Adrenal gland (tissue), 12 donors: ENCODE measurements around the gene VDAC2. TPM values are rescaled to one million over a fixed set of nuclear protein-coding genes. Genes with fewer than 3 reads are reported as not detected.

Experiments used
- DNase-seq, 7 donors: peaks; one replicate each; pipeline ENCODE4 v3.0.0-alpha.2; 2019 to 2020
- H3K27ac ChIP-seq, 5 donors: fragments of 200-600 bp; sonication (generic) in 4 of 5; 1 replicate in 3 of 5; 2 replicates in 2 of 5; pipeline versions ENCODE4 v1.5.1 to v1.8.0; 2016 to 2020; ENCODE audit warnings: mild to moderate bottlenecking in 1 of 5
- H3K27me3 ChIP-seq: fragments of 200-600 bp; 2 replicates; pipeline ENCODE4 v1.8.0; 2021
- H3K36me3 ChIP-seq, 2 donors: fragments of 200-600 bp; replicated peaks in 1 of 2; 1 replicate in 1 of 2; 2 replicates in 1 of 2; pipeline versions ENCODE4 v1.5.1 to v1.8.0; 2018 to 2022
- H3K4me1 ChIP-seq, 2 donors: fragments of 200-600 bp; replicated peaks in 1 of 2; 1 replicate in 1 of 2; 2 replicates in 1 of 2; pipeline versions ENCODE4 v1.5.1 to v1.8.0; 2018 to 2021
- H3K4me3 ChIP-seq, 4 donors: fragments of 200-600 bp; sonication (generic) in 3 of 4; one replicate each; pipeline ENCODE4 v1.5.1; 2016 to 2018
- H3K9me3 ChIP-seq, 3 donors: fragments of 200-600 bp; sonication (generic) in 1 of 3; replicated peaks in 1 of 3; 1 replicate in 2 of 3; 2 replicates in 1 of 3; pipeline versions ENCODE4 v1.5.1 to v1.8.0; 2016 to 2021
- CTCF ChIP-seq, 6 experiments: fragments of 450-650 bp in 4 of 6; fragments of 200-600 bp in 2 of 6; sonication (generic) in 1 of 6; IDR thresholded peaks; 1 replicate in 5 of 6; 2 replicates in 1 of 6; pipeline versions ENCODE4 v1.5.1 to v1.8.0; 2016 to 2021; ENCODE audit warnings: antibody characterized with exemption in 6 of 6, mild to moderate bottlenecking in 2 of 6, moderate library complexity in 1 of 6
- POLR2A ChIP-seq, 2 donors: fragments of 450-650 bp; IDR thresholded peaks; one replicate each; pipeline ENCODE4 v1.6.1; 2017; ENCODE audit warnings: antibody characterized with exemption in 2 of 2, mild to moderate bottlenecking in 2 of 2, moderate library complexity in 1 of 2
- WGBS, 4 donors: extraction: QIAGEN DNeasy Blood & Tissue Kit in 2 of 4; methylation state at CpG; one replicate each; pipeline versions ENCODE4 v1.1.5 to v1.1.7; 2013 to 2017; 5-methylcytosine and 5-hydroxymethylcytosine counted together
- intact Hi-C, 2 donors: fragments of 100-400 bp; cut with DNase I; formaldehyde crosslinking; loops; one replicate each; pipeline versions ENCODE4 v1.14.1 to v1.15.0; 2022 to 2023
- polyA plus RNA-seq, 3 donors: library from polyadenylated mRNA; stranded (reverse); fragments of 200-250 nt in 2 of 3; fragments of 350-450 nt in 1 of 3; fragmentation: Illumina TruSeq in 1 of 3; extraction: RNeasy Lipid Tissue Mini Kit (QIAGEN cat#74804) in 1 of 3; gene quantifications; one replicate each; pipeline ENCODE4 v1.2.3, GENCODE V29; 2013 to 2014
- small RNA-seq, 2 donors: library from RNA; depleted of rRNA; stranded (forward); fragments of <200 nt; gene quantifications; one replicate each; pipeline ENCODE3, GENCODE V24; 2016
- total RNA-seq, 9 donors: library from RNA; depleted of rRNA in 4 of 9; stranded (reverse); fragments of >200 nt in 4 of 9; fragments of 120-200 nt in 1 of 9; fragmentation: NEBNext Ultra II Directional in 1 of 9; extraction: Animal tissue kit (Norgen Biotek cat#: 25700) in 1 of 9; gene quantifications; one replicate each; pipeline versions ENCODE4 v1.1.0 to v1.2.4, GENCODE V29; 2013 to 2023
- donor health status: healthy with polysubstance abuse.
- donor health status: Bipolar disorder and iron deficiency.
- donor health status: DM: yes; HTN: yes; CAD: no.
- donor health status: DM: no; HTN: no; CAD: no.
- donor health status: DM: no; HTN: no; CAD: no.
- donor health status: DM: yes; HTN: yes; CAD: no.

VDAC2 gene
- total and polyA plus RNA-seq, 12 donors, result 83.2 to 297 (median 183) TPM

- H3K4me1 ChIP-seq, result peaks cover 0 to 4% of the 10 kb centered on the region in 2 donors
- intact Hi-C loops, result no loop called here
- TF ChIP-seq POLR2A (IDR thresholded peaks at IDR 0.05) (no peak), CTCF (IDR thresholded peaks at IDR 0.05) (no peak)
- no peaks in the 10 kb centered on the region for H3K36me3 ChIP-seq
- H3K9me3 ChIP-seq, result no peaks in the 10 kb centered on the region
- 90 to 95% (median 93%) methylated on average over 5 of the region's 5 CpGs for WGBS, 4 donors
- H3K4me3 ChIP-seq, result no peak overlapping the region
- H3K27ac ChIP-seq, result no peak overlapping the region
- DNase-seq, result no peak
- no peaks in the 10 kb centered on the region for H3K27me3 ChIP-seq
Observed at GRCh38 chr10:75272094-75272493, 61.5 kb downstream of the VDAC2 start.

- Histone ChIP-seq H3K27me3 (no peaks in the 10 kb centered on the region), H3K36me3 (no peaks in the 10 kb centered on the region), H3K4me1 (peaks cover 0 to 4% of the 10 kb centered on the region in 2 donors), H3K27ac (no peak overlapping the region), H3K4me3 (no peak overlapping the region), H3K9me3 (no peaks in the 10 kb centered on the region)
- TF ChIP-seq CTCF (IDR thresholded peaks at IDR 0.05), result no peak
- TF ChIP-seq POLR2A (IDR thresholded peaks at IDR 0.05), result no peak
- 35% methylated on average over 5 to 7 of the region's 7 CpGs for WGBS, 4 donors
- peak in 6 of 7 donors; percentile 51 to 84 (median 69) for DNase-seq
- intact Hi-C loops, result no loop called here
Observed at GRCh38 chr10:75272896-75273295, 62.3 kb downstream of the VDAC2 start.

GRCh38 chr10:75276069-75276872 is 65.7 kb downstream of the VDAC2 start:
- Histone ChIP-seq H3K4me1 (peaks cover 0 to 4% of the 10 kb centered on the region in 2 donors), H3K27ac (no peak overlapping the region), H3K4me3 (no peak overlapping the region), H3K27me3 (no peaks in the 10 kb centered on the region), H3K36me3 (no peaks in the 10 kb centered on the region), H3K9me3 (no peaks in the 10 kb centered on the region)
- 66 to 77% (median 74%) methylated on average over 35 to 46 of the region's 46 CpGs for WGBS, 4 donors
- DNase-seq, result no peak
- no peak for TF ChIP-seq POLR2A (IDR thresholded peaks at IDR 0.05)
- no peak for TF ChIP-seq CTCF (IDR thresholded peaks at IDR 0.05)
- intact Hi-C loops, result no loop called here

GRCh38 chr10:75280236-75280635 is 69.6 kb downstream of the VDAC2 start:
- peak in 1 of 7 donors; percentile 13 for DNase-seq
- TF ChIP-seq POLR2A (IDR thresholded peaks at IDR 0.05) (no peak), CTCF (IDR thresholded peaks at IDR 0.05) (no peak)
- Histone ChIP-seq H3K27me3 (no peaks in the 10 kb centered on the region), H3K27ac (no peak overlapping the region), H3K4me3 (no peak overlapping the region), H3K9me3 (no peaks in the 10 kb centered on the region), H3K4me1 (peaks cover 16 to 18% of the 10 kb centered on the region in 2 donors), H3K36me3 (no peaks in the 10 kb centered on the region)
- 57 to 85% (median 80%) methylated on average over 2 of the region's 2 CpGs for WGBS, 4 donors
- intact Hi-C loops, result no loop called here

Small RNA genes within 50 kb of the gene (small RNA-seq; reads per million reads assigned to genes)
- gene HMGA1P5 (0 reads per million in 2 donors), gene RPL39P25 (0 reads per million in 2 donors)

Other genes starting within 250 kb of the VDAC2 start
- gene SAMD8, start 99.1 kb upstream of the VDAC2 start, total RNA-seq, result 10 to 100 TPM; 23.9 to 48.7 (median 32.6) TPM
- gene SAMD8, start 99.1 kb upstream of the VDAC2 start, polyA plus RNA-seq, result 10 to 100 TPM in 1 of 3 donors, 1 to 10 TPM in 2; 5.7 to 27.8 (median 6.0) TPM
- gene COMTD1, start 25.2 kb downstream of the VDAC2 start, total RNA-seq, result 10 to 100 TPM; 14.7 to 82.0 (median 30.6) TPM
- gene COMTD1, start 25.2 kb downstream of the VDAC2 start, polyA plus RNA-seq, result 100 to 1,000 TPM in 1 of 3 donors, 10 to 100 TPM in 1, 1 to 10 TPM in 1; 2.0 to 137 (median 95.0) TPM
- gene ZNF503, start 191.0 kb downstream of the VDAC2 start, total RNA-seq, result 100 to 1,000 TPM in 1 of 9 donors, 10 to 100 TPM in 7, 1 to 10 TPM in 1; 5.4 to 129 (median 60.1) TPM
- gene ZNF503, start 191.0 kb downstream of the VDAC2 start, polyA plus RNA-seq, result 10 to 100 TPM in 2 of 3 donors, 1 to 10 TPM in 1; 6.0 to 40.7 (median 35.0) TPM
- gene LRMDA, start 220.8 kb downstream of the VDAC2 start, total RNA-seq, result 100 to 1,000 TPM in 1 of 9 donors, 10 to 100 TPM in 8; 30.7 to 102 (median 76.5) TPM
- 100 to 1,000 TPM in 1 of 3 donors, 10 to 100 TPM in 2; 43.0 to 132 (median 79.7) TPM for gene LRMDA, start 220.8 kb downstream of the VDAC2 start, polyA plus RNA-seq